OCI-LY7 (cell line): ENCODE results near the gene PLSCR5.

Experiments used
- EZH2phosphoT487 ChIP-seq: fragments of 200-600 bp; sonication (generic); IDR thresholded peaks from 2 replicates; pipeline ENCODE4 v1.6.1; 2018; ENCODE audit warnings: low read depth, borderline replicate concordance, mild to moderate bottlenecking, mixed run types, antibody characterized with exemption, low read length, moderate library complexity, mixed read lengths
- TF ChIP-seq, protein P1 (sequence below): fragments of 200-600 bp; sonication (generic); conservative IDR thresholded peaks from 2 replicates; pipeline ENCODE4 v1.5.1; 2014; ENCODE audit warnings: mild to moderate bottlenecking, antibody characterized with exemption, low read length, moderate library complexity, mixed read lengths

DNA sequence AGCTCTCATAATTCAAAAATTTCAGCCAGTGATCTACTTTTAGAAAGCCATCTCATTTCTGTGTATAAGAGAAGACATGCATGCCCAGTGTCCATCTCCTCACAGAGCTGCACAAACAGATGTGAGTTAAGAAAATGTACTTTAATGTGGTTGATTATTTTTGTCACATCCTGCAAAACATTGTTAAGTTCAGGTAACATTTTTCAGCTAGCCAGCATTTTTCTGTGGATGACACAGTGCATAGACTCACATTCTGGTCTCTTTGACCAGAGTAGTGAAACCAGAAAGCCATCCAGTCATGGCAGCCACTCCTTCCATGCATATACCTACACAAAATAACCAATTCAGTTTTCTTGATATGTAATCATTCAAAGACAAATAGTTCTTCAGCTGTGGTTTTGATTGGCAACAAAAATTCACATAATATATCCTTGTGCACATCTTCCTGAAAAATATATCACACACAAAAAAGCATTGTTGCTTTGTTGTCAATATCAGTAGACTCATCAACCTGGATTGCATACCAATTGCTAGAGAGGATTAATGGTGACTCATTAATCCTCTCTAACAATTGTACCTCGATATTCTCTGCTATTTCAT lies 58.7 kb downstream of the PLSCR5 start:
- TF ChIP-seq, protein P1, sequence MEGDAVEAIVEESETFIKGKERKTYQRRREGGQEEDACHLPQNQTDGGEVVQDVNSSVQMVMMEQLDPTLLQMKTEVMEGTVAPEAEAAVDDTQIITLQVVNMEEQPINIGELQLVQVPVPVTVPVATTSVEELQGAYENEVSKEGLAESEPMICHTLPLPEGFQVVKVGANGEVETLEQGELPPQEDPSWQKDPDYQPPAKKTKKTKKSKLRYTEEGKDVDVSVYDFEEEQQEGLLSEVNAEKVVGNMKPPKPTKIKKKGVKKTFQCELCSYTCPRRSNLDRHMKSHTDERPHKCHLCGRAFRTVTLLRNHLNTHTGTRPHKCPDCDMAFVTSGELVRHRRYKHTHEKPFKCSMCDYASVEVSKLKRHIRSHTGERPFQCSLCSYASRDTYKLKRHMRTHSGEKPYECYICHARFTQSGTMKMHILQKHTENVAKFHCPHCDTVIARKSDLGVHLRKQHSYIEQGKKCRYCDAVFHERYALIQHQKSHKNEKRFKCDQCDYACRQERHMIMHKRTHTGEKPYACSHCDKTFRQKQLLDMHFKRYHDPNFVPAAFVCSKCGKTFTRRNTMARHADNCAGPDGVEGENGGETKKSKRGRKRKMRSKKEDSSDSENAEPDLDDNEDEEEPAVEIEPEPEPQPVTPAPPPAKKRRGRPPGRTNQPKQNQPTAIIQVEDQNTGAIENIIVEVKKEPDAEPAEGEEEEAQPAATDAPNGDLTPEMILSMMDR: no peak
- TF ChIP-seq EZH2phosphoT487: no peak
